ENCODE data around the gene TBC1D3I.
"Not testable (repeated sequence)": the region's sequence is repeated elsewhere in the genome, so short reads cannot be mapped to it uniquely, and the experiment has no call there.

Gene TBC1D3I

DNA sequence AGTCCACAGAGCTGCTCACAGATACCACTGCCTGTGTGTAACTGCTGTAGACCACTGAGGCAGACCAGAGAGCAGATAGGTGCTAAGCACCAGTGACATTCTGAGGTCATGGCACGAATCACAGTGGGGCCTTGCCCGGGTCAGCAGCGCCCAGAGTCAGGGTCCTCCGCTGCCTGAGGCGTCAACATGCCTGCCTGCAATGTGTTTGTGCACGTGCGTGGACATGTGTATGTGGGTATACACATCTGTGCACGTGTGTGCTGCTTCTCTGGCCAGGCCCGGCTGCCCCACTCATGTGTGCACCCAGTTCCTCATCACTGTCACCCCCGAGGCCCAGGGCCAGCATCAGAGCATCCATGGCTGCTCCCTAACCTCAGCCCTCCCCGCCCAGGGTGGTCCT, at the start of gene TBC1D3I:
TSS of gene TBC1D3I (minus strand) at position 101 of the 400 bp plus-strand sequence. CDS start 1,585 bp downstream, outside the sequence.
- DNase-seq, result not testable (repeated sequence)

DNA sequence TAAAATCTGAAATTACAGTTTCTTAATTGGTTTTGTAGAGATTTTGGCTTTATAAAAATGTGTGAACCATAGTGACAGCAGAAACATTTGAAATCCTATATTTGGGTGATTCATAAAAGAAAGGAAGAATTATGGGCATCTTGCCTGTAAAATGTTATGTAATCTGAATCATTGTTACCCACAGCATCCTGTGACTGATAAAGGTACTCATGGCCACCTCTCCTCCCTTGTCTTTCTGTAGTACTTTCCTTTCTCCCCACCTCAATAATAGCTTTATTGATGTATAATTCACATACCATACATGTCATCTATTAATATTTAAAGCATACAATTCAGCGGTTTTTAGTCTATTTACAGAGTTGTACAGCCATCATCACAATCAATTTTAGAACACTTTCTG, 30.8 kb upstream of the TBC1D3I start:
- not testable (repeated sequence) for DNase-seq

DNA sequence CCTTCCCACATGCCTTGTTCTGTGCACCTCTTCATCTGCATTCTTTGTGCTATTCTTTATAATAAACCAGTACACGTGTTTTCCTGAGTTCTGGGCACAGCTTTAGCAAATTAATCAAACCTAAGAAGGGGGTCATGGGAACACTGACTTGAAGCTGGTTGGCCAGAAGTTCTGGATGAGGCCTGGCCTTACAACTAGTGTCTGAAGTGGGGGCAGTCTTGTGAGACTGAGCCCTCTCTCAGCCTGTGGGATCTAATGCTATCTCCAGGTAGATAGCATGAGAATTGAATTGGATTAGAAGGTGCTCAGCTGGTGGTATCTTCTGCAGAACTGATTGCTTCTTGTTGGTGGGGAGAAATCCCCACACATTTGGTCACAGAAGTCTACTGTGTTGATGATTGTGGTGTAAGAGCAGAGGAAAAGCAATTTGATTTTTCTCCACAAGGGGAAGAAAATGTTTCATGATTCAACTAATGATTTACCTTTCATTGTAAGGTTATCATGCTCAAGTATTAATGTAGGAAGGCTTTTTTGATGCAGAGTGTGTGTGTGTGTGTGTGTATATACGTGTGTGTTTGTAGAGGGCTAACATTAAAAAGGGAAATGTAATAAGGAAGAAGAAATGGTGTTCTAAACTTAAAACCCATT, 25.7 kb upstream of the TBC1D3I start:
- DNase-seq, result not testable (repeated sequence)

DNA sequence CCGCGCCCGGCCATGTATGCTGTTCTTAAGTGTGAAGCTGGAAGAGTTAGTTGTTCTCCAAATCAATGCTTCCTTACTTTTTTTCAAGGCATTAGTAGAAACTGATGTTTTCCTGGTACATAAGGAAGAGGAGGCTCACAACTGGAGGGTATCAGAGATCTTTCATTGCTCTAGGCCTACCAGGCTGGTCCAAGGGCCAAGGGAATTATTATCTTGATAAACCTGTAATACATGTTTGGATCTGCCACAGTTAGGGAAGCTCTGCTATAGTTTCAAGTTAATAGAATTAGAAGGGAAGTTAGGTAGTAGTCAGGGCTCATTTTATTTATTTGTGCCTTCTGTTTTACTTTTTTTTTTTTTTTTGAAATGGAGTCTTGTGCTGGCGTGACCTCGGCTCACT, 19.8 kb upstream of the TBC1D3I start:
- not testable (repeated sequence) for DNase-seq

DNA sequence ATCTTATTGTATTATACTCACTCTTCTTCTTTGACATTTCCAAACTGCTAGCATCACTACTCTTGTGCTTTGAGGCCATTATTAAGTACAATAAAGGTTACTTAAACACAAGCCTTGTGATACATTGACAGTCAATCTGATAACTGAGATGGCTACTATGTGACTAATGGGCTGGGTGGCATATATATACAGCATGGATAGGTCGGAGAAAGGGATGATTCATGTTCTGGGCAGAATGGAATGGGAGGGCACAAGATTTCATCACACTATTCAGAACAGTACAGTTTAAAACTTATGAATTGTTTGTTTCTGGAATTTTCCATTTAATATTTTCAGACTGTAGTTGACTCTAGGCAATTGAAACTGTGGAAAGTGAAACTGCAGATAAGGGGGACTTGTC, 18.9 kb upstream of the TBC1D3I start:
- DNase-seq, result not testable (repeated sequence)

DNA sequence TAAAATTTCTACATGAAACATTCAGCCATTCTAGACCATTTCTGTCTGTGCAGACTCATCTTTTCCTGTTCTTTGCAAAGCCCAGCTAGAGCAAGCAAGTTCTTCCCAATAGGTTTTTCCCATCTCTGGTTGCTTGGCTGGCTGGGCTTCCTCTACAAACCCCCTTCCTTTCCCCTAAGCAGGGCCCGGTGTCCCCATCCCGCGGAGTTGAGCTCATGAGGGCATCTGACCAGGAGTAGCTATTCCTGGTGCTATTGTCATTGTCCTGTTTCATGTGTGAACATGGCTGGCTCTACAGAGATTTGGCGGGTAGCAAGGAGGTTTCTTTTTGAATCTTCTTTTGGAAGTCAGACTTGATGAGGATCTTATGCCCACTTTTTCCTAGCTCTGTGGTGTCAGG, 22.3 kb downstream of the TBC1D3I start:
- DNase-seq, result not testable (repeated sequence)

DNA sequence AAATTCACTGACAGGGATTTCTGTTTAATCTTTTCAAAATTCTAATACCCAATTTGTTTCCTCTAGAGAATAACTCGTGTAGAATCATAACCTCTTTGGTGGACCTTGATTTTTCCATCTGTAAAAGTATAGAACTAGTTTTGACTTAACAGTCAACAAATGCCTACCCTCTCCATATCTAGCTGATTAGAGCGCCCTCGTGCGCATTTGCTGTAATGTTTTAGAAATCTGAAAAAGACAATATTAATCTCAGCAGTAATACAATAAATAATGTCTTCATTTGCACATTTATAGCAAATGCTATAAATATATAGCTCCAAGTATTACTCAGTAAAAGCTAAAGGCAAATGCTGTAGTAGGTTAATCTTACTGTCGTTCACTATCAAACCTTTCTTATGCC, 34.7 kb downstream of the TBC1D3I start:
- DNase-seq, result not testable (repeated sequence)

DNA sequence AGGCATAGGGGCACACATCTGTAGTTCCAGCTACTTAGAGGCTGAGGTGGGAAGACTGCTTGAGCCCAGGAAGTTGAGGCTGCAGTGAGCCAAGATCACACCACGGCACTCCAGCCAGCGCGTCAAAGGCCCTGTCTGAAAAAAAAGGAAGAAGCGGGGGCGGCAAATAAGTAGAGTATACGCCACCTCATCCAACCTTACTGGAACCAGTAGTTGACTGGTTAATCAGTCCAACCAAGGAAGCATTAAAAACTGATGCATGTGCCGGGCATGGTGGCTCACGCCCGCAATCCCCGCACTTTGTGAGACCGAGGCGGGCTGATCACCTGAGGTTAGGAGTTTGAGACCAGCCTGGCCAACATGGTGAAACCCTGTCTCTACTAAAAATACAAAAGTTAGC, 41.4 kb downstream of the TBC1D3I start:
- DNase-seq, result not testable (repeated sequence)

DNA sequence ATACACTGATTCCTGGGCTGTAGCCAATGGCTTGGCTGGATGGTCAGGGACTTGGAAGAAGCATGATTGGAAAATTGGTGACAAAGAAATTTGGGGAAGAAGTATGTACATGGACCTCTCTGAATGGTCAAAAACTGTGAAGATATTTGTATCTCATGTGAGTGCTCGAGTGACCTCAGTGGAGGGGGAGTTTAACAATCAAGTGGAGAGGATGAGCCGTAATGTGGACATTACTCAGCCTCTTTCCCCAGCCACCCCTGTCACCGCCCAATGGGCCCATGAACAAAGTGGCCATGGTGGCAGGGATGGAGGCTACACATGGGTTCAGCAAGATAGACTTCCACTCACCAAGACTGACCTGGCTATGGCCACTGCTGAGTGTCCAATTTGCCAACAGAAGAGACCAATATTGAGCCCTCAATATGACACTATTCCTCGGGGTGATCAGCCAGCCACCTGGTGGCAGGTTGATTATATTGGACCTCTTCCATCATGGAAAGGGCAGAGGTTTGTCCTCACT, 42.7 kb downstream of the TBC1D3I start:
- not testable (repeated sequence) for DNase-seq

DNA sequence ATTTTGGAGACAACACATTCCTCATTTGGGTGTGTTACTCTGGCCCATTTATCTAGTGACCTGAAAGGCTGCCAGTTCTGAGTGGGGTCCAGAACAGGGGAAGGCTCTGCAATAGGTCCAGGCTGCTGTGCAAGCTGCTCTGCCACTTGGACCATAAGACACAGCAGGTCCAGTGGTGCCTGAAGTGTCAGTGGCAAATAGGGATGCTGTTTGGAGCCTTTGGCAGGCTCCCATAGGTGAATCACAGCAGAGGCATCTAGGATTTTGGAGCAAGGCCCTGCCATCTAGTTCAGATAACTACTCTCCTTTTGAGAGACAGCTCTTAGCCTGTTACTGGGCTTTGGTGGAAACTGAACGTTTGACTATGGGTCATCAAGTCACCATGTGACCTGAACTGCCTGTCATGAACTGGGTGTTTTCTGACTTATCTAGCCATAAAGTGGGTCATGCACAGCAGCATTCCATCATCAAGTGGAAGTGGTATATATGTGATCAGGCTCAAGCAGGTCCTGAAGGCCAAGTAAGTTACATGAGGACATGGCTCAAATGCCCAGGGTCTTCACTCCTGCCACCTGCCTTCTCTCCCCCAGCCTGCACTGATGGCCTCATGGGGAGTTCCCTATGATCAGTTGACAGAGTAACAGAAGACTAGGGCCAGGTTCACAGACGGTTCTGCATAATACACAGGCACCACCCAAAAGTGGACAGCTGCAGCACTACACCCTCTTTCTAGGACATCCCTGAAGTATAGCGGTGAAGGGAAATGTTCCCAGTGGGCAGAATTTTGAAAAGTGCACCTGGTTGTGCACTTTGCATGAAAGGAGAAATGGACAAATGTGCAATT, 43.4 kb downstream of the TBC1D3I start:
- not testable (repeated sequence) for DNase-seq

DNA sequence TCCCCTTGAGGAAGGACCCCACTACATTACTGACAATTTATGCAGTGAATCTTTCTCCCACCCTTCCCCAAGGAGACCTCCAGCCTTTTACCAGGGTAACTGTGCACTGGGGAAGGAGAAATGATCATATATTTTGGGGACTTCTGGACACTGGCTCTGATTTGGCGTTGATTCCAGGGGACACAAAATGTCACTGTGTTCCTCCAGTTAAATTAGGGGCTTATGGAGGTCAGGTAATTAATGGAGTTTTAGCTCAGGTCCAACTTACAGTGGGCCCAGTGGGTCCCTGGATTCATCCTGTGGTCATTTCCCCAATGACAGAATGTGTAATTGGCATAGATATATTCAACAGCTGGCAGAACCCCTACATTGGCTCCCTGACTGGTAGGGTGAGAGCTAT, 44.8 kb downstream of the TBC1D3I start:
- DNase-seq, result not testable (repeated sequence)

DNA sequence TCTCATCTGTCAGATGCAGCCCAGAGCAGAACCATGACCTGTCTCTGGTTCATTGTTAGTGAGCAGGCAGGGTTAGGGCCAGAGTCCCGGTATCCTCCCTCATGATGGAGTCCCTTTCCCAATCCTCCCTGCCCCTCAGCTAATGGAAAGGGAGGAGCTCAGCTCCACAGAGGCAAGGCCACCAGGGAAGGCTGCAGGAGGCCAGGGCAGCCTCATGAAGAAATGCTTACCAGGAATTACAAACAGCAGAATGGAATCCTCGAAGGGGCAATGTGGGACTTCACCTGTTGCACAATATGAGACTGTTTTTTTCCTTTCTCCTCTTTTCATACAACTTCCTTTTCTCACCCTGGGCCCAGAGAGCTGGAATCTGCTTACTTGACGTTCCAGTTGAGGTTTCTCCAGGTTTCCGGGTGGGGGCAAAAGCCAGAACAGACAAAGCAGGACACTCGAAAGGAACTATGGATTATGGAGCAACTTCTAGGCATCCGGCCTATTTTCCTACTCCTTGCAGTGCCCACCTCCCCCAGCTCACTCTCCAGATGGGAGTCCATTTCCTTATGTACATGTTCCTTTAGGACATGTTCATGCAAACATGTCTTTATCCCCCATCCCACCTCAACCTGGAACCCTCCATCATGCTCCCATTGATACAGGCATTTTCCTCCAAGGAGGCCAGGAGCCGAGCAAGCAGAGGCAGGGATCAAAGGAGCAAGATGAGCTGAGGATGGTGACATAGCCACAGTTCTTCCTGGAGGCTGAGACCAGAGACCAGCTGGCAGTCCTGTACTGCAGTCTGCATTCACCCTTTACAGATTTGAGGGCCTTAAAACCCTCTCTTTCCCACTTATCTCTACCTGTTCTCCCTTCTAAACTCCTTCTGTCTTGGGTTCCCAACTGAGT, 48.7 kb downstream of the TBC1D3I start:
- not testable (repeated sequence) for DNase-seq

DNA sequence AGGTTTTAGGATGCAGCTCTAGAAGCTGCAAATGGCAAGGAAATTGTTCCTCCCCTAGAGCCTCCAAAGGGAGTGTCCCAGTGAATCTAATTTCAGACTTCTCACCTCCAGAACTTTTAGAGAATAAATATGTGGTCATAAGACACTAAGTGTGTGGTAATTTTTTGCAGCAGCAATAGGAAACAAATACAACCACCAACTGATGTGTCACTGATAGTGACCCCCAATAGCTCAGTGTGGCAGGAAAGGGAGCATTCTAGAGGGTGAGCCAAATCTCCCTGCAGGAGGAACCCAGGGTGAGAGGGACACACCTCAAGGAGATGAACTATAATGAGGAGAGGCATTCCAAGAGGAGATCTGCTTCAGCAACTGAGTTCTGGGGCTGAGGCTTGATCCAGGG, 49.5 kb downstream of the TBC1D3I start:
- DNase-seq, result no peak

DNA sequence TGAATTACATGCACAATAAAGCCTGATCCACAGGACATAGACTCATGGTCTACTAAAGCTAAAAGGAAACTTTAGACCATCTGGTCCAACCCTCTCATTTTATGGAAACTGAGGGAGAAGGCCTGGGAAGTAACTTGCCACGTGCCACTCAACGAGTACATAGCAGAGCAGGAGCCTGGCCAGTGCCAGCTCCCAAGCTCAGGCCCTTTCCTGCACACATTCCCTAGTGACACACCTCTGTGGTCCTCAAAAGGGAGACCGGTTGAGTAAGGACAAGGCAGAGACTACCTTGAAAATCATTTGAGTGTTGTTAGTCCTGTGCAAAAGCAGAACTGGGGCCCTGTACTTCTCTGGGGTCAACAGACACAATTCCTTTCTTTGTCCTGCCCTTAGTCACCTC, 50.7 kb downstream of the TBC1D3I start:
- no peak for DNase-seq

DNA sequence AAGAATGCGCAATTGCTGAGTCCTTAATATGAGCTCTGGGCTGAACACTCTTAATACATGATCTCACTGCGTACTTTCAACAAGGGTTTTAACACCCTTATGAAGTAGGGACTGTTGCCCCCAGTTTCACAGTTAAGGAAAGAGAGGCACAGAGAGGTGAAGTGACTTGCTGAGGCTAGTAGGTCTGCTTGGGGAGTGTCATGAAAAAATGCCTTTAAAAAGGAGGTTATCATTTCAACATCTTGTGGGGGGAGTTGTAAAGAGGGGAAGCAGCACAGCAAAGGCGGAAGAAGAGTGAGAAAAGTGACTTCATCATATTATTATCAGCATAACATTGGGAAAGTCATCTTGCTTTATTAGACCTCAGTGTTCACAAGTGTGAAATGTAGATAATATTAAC, 51.4 kb downstream of the TBC1D3I start:
- DNase-seq, result no peak

DNA sequence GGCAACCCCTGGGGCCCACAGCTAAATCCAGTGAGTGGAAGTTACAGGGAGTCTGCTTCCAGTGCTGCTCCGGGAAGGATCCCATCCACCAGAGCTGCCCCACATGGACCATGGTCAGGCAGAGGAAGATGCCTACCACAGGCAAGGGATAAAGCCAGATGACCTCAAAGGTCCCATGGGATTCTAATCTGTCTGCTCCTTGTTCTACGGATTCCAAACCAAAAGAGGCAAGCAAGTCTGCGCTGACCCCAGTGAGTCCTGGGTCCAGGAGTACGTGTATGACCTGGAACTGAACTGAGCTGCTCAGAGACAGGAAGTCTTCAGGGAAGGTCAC, 52.1 kb downstream of the TBC1D3I start:
- DNase-seq, result no peak

DNA sequence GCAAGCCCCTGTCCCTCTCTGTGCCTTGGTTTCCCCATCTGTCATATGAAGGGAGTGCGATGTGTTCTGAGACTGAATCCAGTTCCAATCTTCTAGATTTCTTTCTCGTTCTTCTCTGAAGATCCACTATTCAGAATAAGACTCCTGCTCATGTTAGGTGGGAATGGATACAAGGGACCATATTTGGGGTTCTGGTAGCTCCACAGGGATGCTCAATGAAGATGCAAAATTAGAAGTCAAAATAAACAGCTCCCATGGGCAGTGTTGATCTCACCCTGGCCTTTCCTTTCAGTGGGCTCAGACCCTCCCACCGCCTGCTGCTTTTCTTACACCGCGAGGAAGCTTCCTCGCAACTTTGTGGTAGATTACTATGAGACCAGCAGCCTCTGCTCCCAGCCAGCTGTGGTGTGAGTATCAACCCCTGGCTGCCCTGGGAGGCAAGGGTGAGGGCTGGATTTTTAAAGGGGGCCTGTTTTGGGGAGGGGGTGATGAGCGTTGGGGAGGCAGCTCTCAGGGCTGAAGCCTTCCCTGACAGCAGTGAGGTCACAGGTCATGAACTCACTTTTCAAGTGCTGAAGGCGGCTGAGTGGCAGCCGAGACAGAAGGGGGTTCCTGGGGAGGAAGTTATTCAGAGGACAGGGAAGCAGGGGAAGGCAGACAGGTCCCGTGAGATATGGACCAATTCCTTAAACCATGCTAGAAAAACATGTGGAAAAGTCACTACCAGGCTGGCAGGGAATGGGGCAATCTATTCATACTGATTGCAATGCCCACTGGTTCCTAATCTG, 52.7 kb downstream of the TBC1D3I start:
- DNase-seq, result not testable (repeated sequence)

DNA sequence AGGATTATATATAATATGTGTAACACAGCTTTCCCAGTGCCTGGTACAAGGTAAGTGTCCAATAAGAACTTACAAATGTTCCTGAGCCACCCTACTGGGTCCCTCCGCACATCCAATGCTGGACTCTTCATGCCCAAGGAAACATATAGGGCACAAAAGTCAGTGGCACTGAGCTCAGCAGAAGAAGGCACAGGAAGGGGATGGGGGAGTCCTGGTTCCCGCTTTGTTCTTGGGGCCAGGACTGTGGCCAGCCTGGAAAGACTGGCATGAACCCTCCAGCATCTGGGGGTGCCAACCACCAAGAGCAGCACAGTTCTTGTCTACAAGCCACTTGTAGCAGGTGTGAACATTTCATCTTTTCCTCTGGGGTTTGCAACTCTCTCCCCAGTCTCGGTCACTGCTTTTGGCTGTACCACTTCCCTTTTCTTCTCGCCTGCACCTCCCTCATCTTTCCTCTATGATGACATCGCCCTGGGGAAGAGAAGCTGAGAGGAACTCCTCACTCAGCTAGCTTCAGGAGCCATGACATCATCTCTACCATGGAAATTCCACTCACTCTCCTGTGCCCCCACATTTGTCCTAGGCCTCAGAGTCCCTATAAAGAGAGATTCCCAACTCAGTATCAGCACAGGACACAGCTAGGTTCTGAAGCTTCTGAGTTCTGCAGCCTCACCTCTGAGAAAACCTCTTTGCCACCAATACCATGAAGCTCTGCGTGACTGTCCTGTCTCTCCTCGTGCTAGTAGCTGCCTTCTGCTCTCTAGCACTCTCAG, 53.7 kb downstream of the TBC1D3I start, which contains the start of gene CCL4L2:
TSS of gene CCL4L2 (plus strand) at position 625 of the 773 bp plus-strand sequence.
- not testable (repeated sequence) for DNase-seq

DNA sequence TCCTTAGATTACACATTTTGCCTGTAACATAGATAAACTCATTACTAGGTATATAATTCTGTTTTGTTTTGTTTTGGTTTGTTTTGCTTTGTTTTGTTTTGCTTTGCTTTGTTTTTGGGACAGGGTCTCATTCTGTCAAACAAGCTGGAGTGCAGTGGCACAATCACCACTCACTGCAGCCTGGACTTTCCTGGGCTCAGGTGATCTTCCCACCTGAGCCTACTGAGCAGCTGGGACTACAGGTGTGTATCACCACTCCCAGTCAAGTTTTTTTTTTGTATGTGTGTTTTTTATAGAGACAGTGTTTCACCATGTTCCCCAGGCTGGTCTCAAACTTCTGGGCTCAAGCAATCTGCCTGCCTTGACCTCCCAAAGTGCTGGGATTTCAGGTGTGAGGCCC, 54.8 kb downstream of the TBC1D3I start:
- no peak for DNase-seq

DNA sequence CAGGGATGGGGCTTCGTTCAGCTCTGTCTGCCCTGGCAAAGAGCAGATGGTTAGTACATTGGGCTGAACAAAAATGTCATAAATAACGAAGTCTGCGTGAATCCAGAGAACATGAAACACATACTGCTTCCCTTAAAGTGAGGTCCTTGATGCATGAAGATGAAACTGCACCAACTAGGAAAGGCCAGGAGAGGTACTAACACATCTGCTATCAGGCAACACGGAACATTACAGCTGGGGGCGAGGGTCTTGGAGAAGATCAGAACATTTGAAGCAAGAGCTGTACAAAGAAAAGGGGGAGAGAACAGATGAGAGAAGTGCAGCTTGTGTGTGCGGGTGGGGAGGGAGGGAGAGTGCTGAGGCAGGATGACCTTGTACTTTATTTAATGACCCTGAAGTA, 57.0 kb downstream of the TBC1D3I start:
- not testable (repeated sequence) for DNase-seq

DNA sequence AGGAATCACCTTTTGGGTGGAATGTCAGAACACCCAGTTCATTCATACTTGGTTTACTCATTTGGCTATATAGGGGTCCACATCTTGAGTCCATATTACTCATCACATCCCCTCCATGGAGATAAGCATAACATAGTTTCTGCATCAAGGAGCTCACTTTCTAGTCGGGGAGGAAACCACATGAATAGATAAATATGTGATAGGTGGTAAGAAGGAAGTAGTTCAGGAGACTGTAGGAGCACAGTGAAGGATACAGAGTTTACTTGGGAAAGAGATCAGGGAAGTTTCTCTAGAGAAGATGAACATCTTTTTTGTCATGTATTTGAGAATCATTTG, 57.9 kb downstream of the TBC1D3I start:
- DNase-seq, result not testable (repeated sequence)
